HUDEP-2 (cell line): Measurements from ENCODE around the gene GDAP1L1.

Source experiments
- DNase-seq, 76 experiments: peaks; one replicate each; lab custom pipeline; 2025; ENCODE audit not compliant: unreplicated experiment in 76 of 76; lab: John Stamatoyannopoulos, UW

The GDAP1L1 gene

GRCh38 chr20:44247131-44247571 lies at the start of gene GDAP1L1:
Gene GDAP1L1, plus strand, starts transcription at chr20:44247308. Its CDS starts 27 bp downstream, at chr20:44247335.
- no peak for DNase-seq

GRCh38 chr20:44198872-44199271 lies 48.2 kb upstream of the GDAP1L1 start:
- DNase-seq: no peak

GRCh38 chr20:44199877-44200276 lies 47.2 kb upstream of the GDAP1L1 start:
- DNase-seq: no peak

DNA sequence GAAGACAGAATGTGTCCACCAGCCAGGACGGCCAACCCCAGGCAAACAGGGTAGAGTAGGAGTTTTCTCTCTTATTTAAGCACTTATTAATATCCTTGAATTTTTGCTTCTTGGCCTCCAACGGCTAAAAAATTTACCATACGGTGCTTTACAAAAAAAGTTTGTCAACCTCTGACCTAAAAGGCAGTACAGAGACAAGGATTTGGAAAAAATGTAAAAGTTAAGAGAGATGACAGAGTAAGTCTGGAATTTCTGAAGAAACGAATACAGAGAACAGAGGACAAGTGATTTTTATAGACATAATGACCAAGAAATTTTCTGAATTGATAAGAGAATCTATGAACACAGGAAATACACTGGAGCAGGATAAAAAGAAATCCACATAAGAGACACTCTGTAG lies 46.7 kb upstream of the GDAP1L1 start:
- DNase-seq: no peak

- no peak for DNase-seq
Measured at GRCh38 chr20:44200983-44201382, 46.1 kb upstream of the GDAP1L1 start.

DNA sequence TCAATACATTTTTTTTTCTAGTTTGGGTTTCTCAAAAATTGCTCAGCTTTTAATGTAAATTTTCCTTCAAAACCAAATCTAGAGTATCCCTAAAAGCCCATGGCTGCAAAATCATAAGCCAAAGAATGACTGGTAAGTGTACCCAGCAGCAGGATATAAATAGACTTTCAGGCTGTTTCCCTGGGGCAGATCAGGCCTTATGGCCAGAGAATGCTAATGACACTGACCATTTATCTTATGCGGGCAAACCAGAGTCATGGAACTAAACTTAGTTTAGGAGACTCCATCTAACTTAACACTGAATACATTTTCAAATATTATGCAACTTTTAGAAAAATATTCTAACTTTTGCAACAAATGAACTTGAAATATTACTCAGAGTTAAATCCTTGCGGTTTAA lies 43.9 kb upstream of the GDAP1L1 start:
- no peak for DNase-seq

DNA sequence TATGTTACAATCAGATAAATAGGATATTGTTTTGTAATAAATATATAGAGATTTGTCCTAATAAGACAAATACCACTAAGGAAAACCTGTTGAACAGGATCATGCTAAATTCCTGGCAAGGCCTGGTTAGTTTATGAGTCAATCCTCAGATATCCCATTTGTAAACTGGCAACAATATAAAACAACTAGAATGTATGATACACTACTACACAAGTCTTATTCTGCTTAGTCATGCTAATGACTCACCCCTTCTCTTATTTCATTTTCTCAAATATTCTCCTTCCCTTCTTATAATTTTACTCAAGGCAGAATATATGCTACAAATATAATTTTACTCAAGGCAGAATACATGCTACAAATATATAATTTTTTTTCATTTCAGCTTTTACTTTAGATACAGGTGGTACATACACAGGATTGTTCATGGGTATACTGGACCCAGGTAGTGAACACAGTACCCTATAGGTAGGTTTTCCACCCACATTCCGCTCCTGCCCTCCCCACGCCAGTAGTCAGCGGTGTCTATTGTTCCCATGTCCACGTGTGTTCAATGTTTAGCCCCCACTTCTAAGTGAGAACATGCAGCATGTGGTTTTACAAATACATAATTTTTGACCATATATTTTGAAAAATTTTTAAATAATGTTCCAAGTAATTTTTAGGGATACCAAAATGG lies 42.8 kb upstream of the GDAP1L1 start:
- DNase-seq: peak in 2 of 76 experiments; percentile 13 to 21

GRCh38 chr20:44204832-44205215 lies 42.3 kb upstream of the GDAP1L1 start:
- DNase-seq: no peak

DNA sequence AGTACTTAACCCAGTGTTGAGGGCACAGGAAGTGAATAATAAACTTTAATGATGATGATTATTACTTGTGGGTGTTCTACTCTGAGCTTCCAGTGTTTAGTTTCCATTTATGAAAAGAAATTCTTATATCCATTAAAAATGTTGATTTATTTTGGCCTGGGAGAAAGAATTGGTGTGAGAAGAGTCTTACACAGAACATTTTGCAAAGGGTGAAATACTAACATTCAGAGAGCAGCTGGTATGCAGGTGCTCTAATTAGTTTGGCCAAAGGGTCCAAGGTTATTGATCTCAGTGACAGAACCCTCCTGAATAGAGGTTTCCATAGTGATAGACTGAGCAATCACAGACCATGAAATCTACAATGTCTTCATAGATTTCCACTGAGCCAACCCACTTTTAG lies 41.0 kb upstream of the GDAP1L1 start:
- no peak for DNase-seq

DNA sequence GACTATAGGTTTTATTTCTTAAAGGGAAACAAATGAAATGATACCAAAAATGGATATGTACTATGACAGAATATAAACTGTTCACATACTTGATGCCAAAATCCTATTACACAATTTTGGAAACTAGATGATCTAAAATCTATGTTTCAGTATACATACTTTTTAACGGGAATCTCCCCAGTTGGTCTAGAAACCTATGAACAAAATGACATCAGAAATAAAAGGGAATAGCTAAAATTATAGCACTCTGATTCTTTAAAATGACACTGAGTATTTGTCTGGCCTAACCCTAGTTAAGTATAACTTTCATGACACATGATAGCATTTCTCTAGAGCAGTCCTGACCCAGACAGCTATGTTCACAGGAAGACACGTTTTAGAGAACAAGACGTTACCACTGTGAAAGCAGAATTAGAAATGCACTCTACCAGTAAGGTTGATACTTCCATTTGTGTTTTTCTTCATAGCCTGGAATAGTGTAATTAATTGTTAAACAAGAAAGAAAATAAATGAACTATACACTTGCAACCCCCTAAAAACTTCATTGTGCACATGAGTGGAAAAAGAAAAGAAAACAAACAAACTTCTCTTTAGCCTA lies 39.9 kb upstream of the GDAP1L1 start:
- no peak for DNase-seq

DNA sequence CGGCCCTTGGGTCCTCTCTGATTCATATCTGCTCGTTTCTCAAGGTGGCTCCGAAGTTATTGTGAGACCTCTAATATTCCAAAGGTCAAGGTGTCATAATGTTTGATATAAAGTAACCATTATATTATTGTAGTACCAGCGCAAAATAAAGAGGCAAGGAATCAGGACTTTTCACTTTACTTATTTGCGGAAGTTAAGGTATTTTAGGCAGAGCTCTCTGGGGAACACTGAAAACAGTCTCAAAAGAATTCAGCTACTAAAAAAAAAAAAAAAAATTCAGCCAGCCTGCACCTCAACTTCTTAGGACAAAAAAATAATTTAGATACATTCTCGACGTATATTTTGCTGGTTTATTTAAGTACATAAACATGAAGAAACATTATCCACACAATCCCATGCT lies 38.9 kb upstream of the GDAP1L1 start:
- DNase-seq: no peak

- no peak for DNase-seq
Measured at GRCh38 chr20:44208770-44209169, 38.3 kb upstream of the GDAP1L1 start.

DNA sequence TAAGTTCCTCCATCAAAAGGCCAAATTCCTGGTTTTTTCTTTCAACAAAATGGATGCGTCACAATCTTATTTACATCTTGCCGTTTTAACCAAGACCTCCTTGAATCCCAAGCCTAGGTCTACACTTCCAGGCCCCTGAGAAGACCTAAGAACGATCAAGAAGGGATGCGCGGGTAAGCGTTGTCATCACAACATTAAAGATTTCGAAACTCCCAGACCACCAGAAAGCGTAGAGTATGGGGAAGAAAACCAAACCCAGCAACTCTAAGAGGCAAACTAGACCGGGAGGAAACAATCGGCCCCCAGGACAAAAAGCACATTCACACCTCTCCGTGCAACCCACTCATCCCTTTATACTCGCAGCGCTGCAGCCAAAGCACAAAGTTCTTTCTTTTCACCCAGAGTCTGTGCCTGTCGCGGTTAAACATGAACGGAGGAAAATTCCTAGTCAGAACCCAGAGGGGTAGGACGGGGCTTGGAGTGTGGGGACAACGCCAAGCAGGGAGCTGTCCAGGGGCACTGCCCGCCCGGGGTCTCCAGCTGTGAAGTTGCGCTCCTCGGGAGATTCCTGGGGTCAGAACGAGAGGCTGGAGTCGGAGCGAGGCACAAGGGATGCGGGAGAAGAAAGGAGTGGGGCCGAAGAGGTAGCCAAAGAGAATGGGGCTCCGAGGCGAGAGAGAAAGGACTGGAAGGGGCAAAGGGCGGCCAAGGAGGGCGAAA lies 37.3 kb upstream of the GDAP1L1 start:
- peak in 1 of 76 experiments; percentile 66 for DNase-seq

- peak in 75 of 76 experiments; percentile 33 to 99 (median 94) for DNase-seq
Measured at GRCh38 chr20:44210406-44211176, 36.5 kb upstream of the GDAP1L1 start, which contains the start of gene OSER1. Gene OSER1, minus strand, starts transcription at chr20:44210771. Its CDS starts 3,814 bp downstream, at chr20:44206957.

DNA sequence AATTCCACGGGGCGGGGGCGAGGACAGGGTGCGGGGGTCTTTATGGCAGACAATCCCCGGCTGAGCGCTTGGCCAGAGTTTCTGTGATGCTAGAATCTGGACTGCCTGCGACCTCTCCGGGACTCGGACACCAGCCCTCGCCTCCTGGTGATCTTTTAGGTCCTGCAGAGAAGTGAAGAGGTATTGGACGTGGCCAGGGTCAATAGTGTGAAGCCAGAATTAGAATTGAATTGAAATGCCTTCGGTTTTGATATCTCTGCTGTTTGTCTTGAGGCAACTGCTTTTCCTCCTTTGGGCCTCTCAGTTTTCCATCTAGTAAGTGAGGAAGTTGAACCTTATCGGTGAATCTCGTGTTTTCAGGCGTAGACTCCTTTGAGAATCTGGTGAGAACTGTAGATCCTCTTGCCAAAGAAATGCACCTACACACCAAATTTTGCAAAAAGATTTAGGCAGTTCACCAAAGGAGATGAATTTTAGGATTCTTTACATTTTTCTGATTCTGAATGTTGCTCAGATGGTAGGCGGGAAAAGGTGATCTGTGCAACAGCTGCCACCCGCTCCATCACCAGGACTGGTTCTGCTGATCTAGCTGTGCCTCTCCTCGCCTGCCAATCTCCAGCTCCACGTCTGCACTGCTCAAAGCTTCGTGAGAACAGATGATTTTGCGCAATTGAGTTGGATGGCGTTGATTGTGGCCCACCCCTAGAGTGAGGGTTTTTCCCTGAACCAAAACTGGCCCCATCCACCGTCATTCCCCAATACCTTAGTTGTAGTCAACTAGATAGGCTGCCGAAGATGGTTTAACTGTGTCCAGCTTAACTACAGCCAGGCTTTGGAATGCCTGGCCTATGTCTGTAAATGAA lies 35.7 kb upstream of the GDAP1L1 start:
- DNase-seq: peak in 2 of 76 experiments; percentile 9 to 30

- DNase-seq: no peak
Measured at GRCh38 chr20:44212792-44213191, 34.3 kb upstream of the GDAP1L1 start.

DNA sequence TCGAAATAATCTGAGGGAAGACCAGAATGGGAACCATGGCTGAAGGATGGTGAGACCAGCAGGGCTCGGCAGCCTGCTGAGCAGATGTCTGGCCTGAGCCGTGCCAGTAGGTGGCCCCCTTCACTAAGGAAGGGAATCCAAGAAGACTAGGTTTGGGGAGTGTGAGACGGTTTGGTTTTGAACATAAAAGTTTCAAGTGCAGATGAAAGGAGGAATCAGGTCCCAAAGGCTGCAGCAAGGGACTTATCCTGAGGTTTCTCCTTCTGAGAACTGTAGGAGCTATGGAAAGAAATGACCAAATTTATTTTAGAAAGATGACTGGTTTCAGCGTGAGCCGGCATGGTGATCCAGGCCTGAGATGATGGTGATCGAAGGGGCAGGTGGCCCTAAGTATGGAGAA lies 32.0 kb upstream of the GDAP1L1 start:
- DNase-seq: peak in 62 of 76 experiments; percentile 6 to 80 (median 50)

- peak in 65 of 76 experiments; percentile 8 to 81 (median 56) for DNase-seq
Measured at GRCh38 chr20:44217342-44218092, 29.6 kb upstream of the GDAP1L1 start.

- DNase-seq: no peak
Measured at GRCh38 chr20:44218446-44218845, 28.7 kb upstream of the GDAP1L1 start.
